Activated CD4-positive, CD25-positive, alpha-beta regulatory T cell treated with anti-CD3 and anti-CD28 coated beads, Interleukin-2, amount 50 U/mL, for 16 hours (primary cell): ENCODE data around the gene AP3M1.

Source experiments
- DNase-seq: peaks from one replicate; pipeline ENCODE4 v3.0.0-alpha.2; 2020; ENCODE audit warnings: low read depth, low spot score

The AP3M1 gene

DNA sequence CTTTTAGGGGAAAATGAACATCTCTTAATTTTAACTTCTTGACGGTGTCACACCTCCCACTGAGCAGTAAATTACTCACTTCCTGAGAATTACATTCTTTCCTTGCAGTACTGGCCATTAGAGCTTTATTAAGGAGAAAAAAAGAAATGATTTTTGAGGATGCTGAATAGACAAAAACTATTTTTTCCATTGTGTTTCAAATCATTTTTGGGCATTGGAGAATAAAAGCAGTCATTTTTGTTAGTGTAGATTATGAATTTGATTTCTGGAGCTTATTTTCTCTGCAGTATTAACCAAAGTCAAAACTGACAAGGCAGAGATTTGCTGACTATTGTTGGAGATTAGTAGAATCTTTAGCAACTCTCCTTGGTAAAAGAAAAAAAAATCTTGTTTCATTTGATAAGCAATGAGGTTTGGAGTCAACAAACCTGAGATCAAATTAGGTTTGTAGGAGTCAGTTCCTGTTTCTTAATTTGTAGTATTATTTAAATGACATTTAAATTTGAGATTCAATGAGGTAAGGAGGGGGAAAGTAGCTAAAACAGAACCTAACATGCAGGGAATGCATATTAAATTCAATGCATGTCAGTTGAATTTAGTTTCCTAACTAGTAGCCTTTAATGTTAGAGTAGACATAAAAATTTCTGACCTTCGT lies 70.6 kb downstream of the AP3M1 start:
- no peak for DNase-seq

GRCh38 chr10:74079028-74079935 lies 71.3 kb downstream of the AP3M1 start:
- DNase-seq, result no peak

GRCh38 chr10:74078037-74078436 lies 72.6 kb downstream of the AP3M1 start:
- DNase-seq, result no peak

- DNase-seq, result no peak
These were observed 73.2 kb downstream of the AP3M1 start for GRCh38 chr10:74077416-74077815.

- no peak for DNase-seq
These were observed 73.7 kb downstream of the AP3M1 start for GRCh38 chr10:74076961-74077360.

- DNase-seq, result no peak
These were observed 74.7 kb downstream of the AP3M1 start for GRCh38 chr10:74075906-74076305.

DNA sequence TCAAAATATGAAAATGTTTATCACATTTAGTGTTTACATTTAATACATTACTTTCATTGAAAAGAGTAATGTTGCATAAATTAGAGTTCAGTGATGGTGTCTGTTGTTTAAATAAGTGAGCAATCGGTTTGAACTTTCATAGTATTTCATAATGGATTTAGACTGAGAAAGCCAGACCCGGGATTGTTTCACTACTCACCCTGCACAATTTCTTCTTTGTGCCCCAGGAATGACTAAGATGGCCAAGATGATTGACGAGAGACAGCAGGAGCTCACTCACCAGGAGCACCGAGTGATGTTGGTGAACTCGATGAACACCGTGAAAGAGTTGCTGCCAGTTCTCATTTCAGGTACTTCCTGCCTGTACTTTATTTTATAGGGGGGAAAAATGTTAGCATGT lies 78.1 kb downstream of the AP3M1 start:
- no peak for DNase-seq

GRCh38 chr10:74071157-74071556 lies 79.5 kb downstream of the AP3M1 start:
- no peak for DNase-seq
